Kidney (tissue), 14 donors: ENCODE measurements around the gene GRPEL1. TPM values are rescaled to one million over a fixed set of nuclear protein-coding genes. Genes with fewer than 3 reads are reported as not detected.

Experiments
- DNase-seq, 5 donors: peaks; one replicate each; pipeline ENCODE4 v3.0.0-alpha.2; 2013 to 2020
- FAIRE-seq: peaks from 2 replicates; lab custom pipeline; 2012; peaks lifted over from hg19 to GRCh38; lab: Jason Lieb, UNC
- H3K27ac ChIP-seq, 2 donors: one replicate each; pipeline ENCODE4 v1.7.0; 2013; ENCODE audit warnings: low read depth in 2 of 2, low read length in 2 of 2, inconsistent platforms in 1 of 2
- H3K27me3 ChIP-seq: one replicate; pipeline ENCODE4 v1.7.1; 2013; ENCODE audit warnings: low read length, inconsistent platforms; ENCODE audit not compliant: control insufficient read depth, insufficient read depth
- H3K36me3 ChIP-seq, 3 donors: one replicate each; pipeline versions ENCODE4 v1.7.0 to v1.7.1; 2013; ENCODE audit warnings: low read length in 3 of 3, control low read depth in 1 of 3, inconsistent platforms in 1 of 3; ENCODE audit not compliant: insufficient read depth in 3 of 3, control insufficient read depth in 2 of 3
- H3K4me1 ChIP-seq, 3 donors: one replicate each; pipeline versions ENCODE4 v1.7.0 to v1.7.1; 2013; ENCODE audit warnings: low read length in 3 of 3, inconsistent platforms in 1 of 3, low read depth in 1 of 3; ENCODE audit not compliant: control insufficient read depth in 2 of 3, insufficient read depth in 2 of 3
- H3K4me3 ChIP-seq, 3 donors: one replicate each; pipeline versions ENCODE4 v1.7.0 to v1.8.1; 2013; ENCODE audit warnings: low read length in 3 of 3, control low read depth in 1 of 3, inconsistent platforms in 1 of 3
- H3K9ac ChIP-seq, 3 donors: one replicate each; pipeline versions ENCODE4 v1.7.0 to v1.7.1; 2013; ENCODE audit warnings: low read length in 3 of 3, control low read depth in 1 of 3, inconsistent platforms in 1 of 3
- H3K9me3 ChIP-seq, 3 donors: one replicate each; pipeline versions ENCODE4 v1.7.0 to v1.7.1; 2013; ENCODE audit warnings: low read length in 3 of 3, control low read depth in 1 of 3, inconsistent platforms in 1 of 3; ENCODE audit not compliant: control insufficient read depth in 2 of 3, insufficient read depth in 1 of 3
- CTCF ChIP-seq: IDR thresholded peaks from 3 replicates; pipeline ENCODE4 v1.5.1; 2012; ENCODE audit warnings: mild to moderate bottlenecking, moderate library complexity, borderline replicate concordance; ENCODE audit not compliant: insufficient read depth; ENCODE audit errors: extremely low read depth
- intact Hi-C: fragments of 100-400 bp; cut with DNase I; formaldehyde crosslinking; loops from one replicate; pipeline ENCODE4 v1.11.1; 2022
- polyA plus RNA-seq: library from polyadenylated mRNA; stranded (reverse); fragments of 350-450 nt; fragmentation: Illumina TruSeq; extraction: RNeasy Lipid Tissue Mini Kit (QIAGEN cat#74804); gene quantifications from one replicate; pipeline ENCODE4 v1.2.3, GENCODE V29; 2014; ENCODE audit warnings: low read depth, low replicate concordance; ENCODE audit not compliant: insufficient read depth
- total RNA-seq: library from RNA; stranded (reverse); fragmentation: NEBNext Ultra II Directional; extraction: Animal tissue kit (Norgen Biotek cat#: 25700); gene quantifications from one replicate; pipeline ENCODE4 v1.2.1, GENCODE V29; 2021
- donor health status: control.
- donor health status: control.
- donor health status: control.
- donor health status: control.
- donor health status: control.
- donor health status: DM: yes; HTN: yes; CAD: no.
- donor health status: Normal renal cell carcinoma (clear cell type).

Gene GRPEL1
- total and polyA plus RNA-seq, 2 donors from 2014 or later, result 27.4 to 84.9 TPM

- no peak for TF ChIP-seq CTCF
- no peaks in the 10 kb centered on the region for H3K27me3 ChIP-seq
- peaks cover 2 to 35% (median 11%) of the 10 kb centered on the region in 3 donors for H3K36me3 ChIP-seq
- H3K9me3 ChIP-seq, result no peaks in the 10 kb centered on the region
- H3K4me3 ChIP-seq, result peak overlapping the region in 1 of 3 donors; percentile 89
- peaks cover 4 to 21% (median 10%) of the 10 kb centered on the region in 3 donors for H3K4me1 ChIP-seq
- FAIRE-seq (no peak), DNase-seq (no peak)
- intact Hi-C loops, result no loop called here
- H3K27ac ChIP-seq, result no peak overlapping the region
- H3K9ac ChIP-seq, result no peak overlapping the region
These were observed 1.9 kb downstream of the GRPEL1 start for GRCh38 chr4:7066006-7066405.

GRCh38 chr4:7063362-7063761 is 4.5 kb downstream of the GRPEL1 start:
- peaks cover 2 to 46% (median 28%) of the 10 kb centered on the region in 3 donors for H3K36me3 ChIP-seq
- no peak for FAIRE-seq
- intact Hi-C loops, result no loop called here

GRCh38 chr4:7062816-7063215 is 5.0 kb downstream of the GRPEL1 start:
- no peaks in the 10 kb centered on the region for H3K9me3 ChIP-seq
- H3K27ac ChIP-seq, result no peak overlapping the region
- FAIRE-seq (no peak), DNase-seq (no peak)
- H3K4me1 ChIP-seq, result peaks cover 4 to 13% (median 7%) of the 10 kb centered on the region in 3 donors
- no peak overlapping the region for H3K9ac ChIP-seq
- H3K27me3 ChIP-seq, result no peaks in the 10 kb centered on the region
- H3K4me3 ChIP-seq, result no peak overlapping the region
- no peak for TF ChIP-seq CTCF
- H3K36me3 ChIP-seq, result peaks cover 2 to 46% (median 28%) of the 10 kb centered on the region in 3 donors
- intact Hi-C loops, result no loop called here

More at GRCh38 chr4:7063362-7063761, 4.5 kb downstream of the GRPEL1 start:
- no peak for DNase-seq
- peaks cover 4 to 13% (median 7%) of the 10 kb centered on the region in 3 donors for H3K4me1 ChIP-seq
- TF ChIP-seq CTCF, result no peak
- H3K27ac ChIP-seq, result no peak overlapping the region
- no peaks in the 10 kb centered on the region for H3K27me3 ChIP-seq
- H3K4me3 ChIP-seq, result no peak overlapping the region
- no peaks in the 10 kb centered on the region for H3K9me3 ChIP-seq
- H3K9ac ChIP-seq, result no peak overlapping the region

GRCh38 chr4:7061815-7062214 is 6.0 kb downstream of the GRPEL1 start:
- Histone ChIP-seq H3K4me1 (peaks cover 3 to 8% (median 5%) of the 10 kb centered on the region in 3 donors), H3K9me3 (no peaks in the 10 kb centered on the region), H3K36me3 (peaks cover 2 to 46% (median 30%) of the 10 kb centered on the region in 3 donors), H3K27ac (no peak overlapping the region), H3K27me3 (no peaks in the 10 kb centered on the region), H3K4me3 (no peak overlapping the region), H3K9ac (no peak overlapping the region)
- FAIRE-seq, result no peak
- DNase-seq, result no peak
- no peak for TF ChIP-seq CTCF
- intact Hi-C loops, result no loop called here
